GM12873 (cell line): ENCODE results near the gene SAPCD2.

Experiments
- TF ChIP-seq, protein P1 (sequence below): IDR thresholded peaks from 2 replicates; pipeline ENCODE4 v1.5.1; 2012; ENCODE audit warnings: low read depth, mild to moderate bottlenecking, moderate library complexity, low read length, control low read depth; ENCODE audit not compliant: insufficient read depth; ENCODE audit errors: missing control alignments

Gene SAPCD2

DNA sequence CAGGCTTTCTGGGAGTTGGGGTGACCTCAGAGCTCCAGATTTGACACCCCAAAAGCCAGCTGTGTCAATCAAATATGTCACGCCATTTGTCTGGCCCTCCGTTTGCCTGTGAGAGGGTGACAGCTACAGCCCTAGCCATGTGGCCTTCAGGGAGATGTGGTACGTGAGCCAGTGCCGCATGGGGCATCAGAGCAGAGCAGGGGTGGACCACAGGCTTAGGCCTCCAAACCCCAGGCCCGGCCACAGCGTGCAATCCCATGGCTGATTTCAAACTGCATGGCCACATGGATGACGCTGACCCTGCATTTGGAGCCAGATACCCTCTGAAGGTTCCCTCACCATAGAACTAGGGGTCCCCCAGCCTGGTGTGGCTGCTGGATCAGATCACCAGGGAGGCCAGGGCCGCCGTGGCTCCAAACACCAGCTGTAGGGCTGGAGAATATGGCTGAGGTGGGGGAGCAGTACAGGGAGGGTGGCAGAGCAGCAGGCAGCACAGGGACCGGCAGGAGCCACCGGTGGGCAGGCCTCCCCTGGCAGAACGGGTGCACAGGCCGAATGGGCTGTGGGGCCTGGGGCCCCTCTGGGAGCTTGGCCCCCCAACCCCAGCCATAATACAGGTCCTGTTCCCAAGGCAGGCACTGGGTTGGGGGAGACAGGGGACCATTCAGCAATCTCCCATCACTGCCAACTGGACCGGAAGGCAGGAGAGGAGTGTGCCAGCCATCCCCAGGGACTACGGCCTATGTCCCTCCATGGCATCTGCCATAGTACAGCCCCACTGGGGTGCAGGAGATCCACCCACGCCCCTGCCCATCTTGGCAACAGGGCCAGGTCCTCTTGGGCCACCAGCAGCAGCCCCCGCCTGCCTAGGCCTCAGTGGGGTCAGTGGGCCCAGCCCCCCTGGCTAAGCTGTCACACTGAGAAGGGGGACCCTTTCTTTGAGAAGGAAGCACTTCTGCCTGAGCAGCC, 1.5 kb downstream of the SAPCD2 start:
- TF ChIP-seq, protein P1, sequence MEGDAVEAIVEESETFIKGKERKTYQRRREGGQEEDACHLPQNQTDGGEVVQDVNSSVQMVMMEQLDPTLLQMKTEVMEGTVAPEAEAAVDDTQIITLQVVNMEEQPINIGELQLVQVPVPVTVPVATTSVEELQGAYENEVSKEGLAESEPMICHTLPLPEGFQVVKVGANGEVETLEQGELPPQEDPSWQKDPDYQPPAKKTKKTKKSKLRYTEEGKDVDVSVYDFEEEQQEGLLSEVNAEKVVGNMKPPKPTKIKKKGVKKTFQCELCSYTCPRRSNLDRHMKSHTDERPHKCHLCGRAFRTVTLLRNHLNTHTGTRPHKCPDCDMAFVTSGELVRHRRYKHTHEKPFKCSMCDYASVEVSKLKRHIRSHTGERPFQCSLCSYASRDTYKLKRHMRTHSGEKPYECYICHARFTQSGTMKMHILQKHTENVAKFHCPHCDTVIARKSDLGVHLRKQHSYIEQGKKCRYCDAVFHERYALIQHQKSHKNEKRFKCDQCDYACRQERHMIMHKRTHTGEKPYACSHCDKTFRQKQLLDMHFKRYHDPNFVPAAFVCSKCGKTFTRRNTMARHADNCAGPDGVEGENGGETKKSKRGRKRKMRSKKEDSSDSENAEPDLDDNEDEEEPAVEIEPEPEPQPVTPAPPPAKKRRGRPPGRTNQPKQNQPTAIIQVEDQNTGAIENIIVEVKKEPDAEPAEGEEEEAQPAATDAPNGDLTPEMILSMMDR, result no peak

DNA sequence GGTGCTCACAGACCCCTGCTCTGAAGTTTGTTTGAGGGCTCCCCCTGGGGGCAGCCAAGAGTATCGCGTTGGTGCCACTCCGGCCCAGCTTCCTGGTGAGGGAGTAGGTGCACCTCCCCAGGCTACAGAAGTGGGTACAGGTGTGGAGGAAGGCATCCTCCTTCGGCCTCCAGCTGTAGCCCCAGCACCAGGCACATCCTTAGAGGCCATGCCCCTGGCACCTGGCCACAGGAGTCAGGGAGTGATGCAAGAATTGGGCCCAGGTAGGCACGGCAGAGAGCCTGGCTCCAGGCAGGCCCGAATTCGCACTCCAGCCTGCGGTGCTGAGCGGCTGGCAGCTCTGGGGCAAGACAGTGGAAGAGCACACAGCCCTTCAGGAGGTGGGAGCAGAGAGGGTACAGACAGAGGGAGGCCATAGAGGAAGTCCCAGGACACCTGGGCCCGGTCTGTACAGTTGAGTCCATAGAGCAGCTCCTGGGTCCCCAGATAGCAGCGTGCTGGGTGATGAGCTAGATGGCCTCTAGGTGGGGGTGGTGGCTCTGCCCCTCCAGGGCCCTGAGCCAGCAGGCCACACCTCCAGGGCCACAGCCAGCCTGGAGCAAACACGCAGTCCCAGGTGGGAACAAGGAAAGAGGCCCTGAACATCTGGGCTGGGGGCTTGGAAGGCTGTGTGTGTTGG, 2.4 kb downstream of the SAPCD2 start:
- TF ChIP-seq, protein P1, result peak; percentile 89

DNA sequence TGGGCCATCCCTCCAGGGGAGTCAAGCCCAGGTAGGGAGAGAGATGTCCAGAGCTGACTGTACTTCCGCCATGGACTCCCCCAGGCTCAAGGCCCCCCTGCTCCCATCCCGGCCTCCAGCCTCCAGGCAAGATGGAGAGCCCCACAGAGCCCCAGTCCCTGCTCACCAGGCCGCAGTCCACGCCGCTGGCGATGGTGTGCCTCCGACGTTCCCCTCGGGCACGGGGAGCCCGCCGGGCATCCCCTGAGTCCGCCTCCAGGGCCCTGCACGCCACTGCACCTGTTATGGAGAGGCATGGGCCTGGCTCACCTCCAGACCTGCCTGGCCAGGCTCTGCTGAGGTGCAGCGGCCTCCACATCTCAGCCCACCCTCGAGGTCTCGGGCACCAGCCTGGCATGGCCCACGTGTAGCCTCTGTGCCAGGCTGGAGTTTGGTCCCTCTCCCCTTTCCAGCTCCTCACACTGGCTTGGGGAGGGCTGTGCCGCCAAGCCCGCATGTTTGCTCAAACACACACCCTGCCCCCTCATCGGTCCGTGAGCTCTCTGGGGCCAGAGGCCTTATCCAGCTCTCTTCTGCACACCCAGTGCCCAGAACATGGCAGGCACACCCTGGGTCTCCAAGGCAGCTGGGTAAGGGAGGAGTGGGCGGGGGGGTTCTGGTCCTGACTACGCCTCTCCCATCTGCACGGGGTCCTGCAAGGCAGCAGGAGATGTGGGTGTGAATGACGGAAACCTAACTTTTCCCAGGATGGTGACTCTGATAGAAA, 4.1 kb downstream of the SAPCD2 start:
- TF ChIP-seq, protein P1, result no peak

DNA sequence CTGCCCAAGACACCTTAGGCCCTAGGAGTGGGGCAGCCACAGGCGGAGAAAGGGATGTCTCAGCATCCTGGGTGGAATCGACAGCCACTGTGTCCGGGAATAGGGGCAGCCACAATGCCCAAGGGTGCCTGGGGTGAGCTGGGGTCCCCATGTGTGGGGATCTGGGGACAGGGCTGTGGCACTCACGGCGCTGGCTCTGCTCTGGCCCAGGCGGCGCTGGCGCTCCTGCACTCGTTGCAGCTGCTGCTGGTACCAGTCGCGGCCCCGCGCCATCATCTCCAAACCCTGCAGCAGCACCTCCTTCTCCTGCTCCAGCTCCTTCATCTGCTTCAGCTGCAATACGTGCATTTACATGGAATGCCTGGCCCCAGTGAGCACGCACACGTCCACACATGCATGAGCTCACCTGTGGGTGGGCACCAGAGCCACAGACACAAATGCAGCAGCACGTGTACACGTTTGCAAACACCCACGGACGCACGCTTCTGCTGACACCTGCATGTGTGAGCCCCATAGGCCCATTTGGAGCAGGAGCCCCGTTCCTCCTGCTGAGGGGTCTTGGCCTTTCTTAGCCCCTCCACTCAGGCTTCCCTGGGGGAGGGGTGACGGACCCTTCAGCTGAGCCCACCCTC, 4.9 kb downstream of the SAPCD2 start:
- TF ChIP-seq, protein P1, result no peak

DNA sequence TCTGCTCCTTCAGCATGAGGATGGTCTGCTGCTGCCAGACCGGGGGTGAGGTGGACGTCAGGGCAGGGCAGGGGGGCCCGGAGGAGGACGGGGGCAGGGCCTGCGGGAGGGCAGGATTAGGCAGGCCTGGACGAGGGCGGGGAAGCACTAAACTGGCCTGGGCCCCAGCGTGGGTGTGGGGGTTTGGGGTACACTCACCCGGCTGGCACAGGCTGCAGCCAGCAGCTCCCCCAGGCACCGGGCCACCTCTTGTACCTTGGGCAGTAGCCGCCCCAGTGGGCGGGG, 5.5 kb downstream of the SAPCD2 start:
- TF ChIP-seq, protein P1, result no peak

DNA sequence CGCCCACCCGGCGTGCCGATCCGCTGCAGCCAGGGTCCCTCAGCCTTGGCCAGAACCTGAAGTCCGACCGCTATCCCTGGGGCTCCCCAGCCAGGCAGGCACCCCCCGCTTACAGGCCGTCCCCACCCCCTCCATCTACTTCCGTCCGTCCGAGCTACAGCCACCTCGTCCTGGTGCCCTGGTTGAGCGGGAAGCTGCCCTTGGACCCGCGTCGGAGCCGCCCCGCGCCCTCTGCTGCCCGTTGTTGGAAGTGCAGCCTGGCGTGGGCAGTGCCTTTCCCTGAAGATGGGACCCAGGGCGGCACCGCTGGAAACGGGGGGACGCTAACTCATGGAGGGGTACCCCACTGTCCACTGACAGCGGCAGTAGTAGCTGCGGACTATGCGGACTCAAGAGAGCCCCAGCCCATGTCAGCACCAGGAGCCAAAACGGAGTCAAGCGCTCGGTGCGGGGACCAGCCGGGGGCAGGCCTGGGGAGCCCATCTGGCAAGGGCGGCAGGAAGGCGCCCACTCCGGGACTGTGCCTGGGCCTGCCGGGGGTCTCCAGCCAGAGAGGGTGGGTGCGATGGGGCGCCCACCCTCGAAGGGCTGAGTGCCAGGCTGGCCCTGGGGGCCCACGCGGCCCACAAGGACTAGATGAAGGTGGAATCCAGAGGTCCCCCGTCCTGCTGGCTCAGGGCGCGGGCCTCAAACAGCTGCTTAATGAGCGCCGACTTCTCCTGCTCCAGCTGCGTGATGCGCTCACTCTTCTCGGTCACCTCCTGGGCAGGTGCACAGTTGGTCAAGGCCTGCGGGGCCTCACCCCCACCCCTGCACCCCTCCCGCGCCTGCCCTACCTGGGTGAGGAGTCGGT, 6.1 kb downstream of the SAPCD2 start:
- TF ChIP-seq, protein P1, result peak; percentile 91
